CD4-positive, alpha-beta T cell treated with Interleukin-12 subunit alpha and Interleukin-12 subunit beta, for 1 hour (primary cell): ENCODE data around the gene DRD2.

ENCODE experiments used
- DNase-seq: peaks from one replicate; pipeline ENCODE4 v3.0.0-alpha.2; 2020

Gene DRD2

DNA sequence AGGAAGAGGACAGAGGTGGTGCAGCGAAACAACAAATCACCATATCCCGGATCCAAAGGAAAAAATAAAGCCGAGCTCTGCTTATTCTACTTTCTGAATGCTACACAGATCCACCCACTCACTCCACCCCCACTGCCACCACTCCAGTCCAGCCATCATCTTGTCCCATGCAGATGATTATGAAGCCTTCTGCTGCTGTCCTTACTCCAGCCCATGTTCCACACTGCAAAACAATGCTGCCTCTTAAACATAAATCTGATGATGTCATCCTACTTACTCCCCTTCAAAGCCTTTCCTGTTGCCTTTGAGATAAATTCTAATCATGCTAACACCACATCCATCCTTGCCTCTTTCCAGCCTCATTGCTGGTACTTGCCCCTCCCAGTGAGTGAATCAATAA, 6.5 kb upstream of the DRD2 start:
- no peak for DNase-seq

DNA sequence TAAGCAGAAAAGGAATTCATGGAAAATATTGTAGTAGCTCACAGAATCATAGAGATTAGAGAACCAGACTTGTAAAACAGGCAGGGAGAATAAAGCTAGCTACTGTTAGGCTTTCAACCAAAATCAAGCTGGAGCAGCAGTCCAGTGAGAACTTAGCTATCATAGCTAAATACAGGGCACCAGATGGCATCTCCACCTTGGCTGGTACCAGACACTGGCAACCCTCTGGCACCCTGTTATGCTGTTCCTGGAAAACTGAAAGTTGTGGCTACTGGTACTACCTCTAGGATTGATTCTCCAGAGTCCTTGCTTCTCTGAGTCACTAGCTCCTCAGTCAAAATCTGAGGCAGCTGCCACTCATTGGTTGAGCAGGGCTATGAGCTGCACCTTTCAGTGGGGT, 6.0 kb upstream of the DRD2 start:
- no peak for DNase-seq

- DNase-seq, result no peak
Measured at GRCh38 chr11:113477321-113477720, 2.1 kb upstream of the DRD2 start.

GRCh38 chr11:113476553-113476952, 1.4 kb upstream of the DRD2 start:
- no peak for DNase-seq

DNA sequence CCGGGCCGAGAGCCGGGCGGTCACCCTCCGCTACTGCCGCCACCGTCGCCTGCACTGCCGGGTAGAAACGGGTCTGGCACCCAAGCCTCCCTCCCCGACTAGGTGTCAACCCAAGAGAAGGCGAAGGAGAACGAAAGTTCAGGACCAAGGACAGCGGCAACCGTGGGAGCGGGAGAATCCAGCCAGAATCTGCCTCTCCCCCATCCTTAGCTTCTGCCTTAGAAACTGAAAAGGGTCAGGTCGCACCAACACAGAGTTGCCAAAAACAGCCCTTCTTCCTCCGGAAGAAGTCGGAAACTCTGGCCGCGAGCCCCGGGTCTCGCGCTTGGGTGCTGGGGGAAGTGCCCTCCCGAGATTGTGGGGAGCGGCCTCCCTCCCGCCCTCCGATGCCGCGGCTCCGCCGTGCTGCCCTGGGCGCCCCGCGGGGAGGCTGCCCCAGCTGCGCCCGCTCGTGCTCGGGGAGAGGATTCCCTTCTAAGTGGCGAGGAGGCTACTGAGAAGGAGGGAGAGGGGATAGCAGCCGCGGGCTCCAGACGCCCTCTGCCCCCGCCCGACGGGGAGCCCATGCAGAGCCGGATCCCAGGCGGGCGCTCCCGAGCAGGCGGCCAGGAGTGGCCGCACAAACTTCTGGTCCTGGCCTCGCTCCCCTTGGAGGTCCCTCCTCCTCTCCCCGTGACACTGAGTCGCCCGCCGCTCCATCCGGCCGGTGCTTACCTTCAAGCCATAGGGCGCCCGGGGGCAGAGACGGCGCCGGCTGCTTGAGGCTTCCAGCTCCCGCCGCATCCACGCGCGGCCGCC, 637 bp downstream of the DRD2 start:
- peak; percentile 13 for DNase-seq

- DNase-seq, result no peak
Measured at GRCh38 chr11:113473983-113474361, 1.2 kb downstream of the DRD2 start.

- DNase-seq, result no peak
Measured at GRCh38 chr11:113472471-113472870, 2.7 kb downstream of the DRD2 start.

GRCh38 chr11:113470233-113470632, 5.0 kb downstream of the DRD2 start:
- no peak for DNase-seq

- no peak for DNase-seq
Measured at GRCh38 chr11:113468726-113469345, 6.4 kb downstream of the DRD2 start.

DNA sequence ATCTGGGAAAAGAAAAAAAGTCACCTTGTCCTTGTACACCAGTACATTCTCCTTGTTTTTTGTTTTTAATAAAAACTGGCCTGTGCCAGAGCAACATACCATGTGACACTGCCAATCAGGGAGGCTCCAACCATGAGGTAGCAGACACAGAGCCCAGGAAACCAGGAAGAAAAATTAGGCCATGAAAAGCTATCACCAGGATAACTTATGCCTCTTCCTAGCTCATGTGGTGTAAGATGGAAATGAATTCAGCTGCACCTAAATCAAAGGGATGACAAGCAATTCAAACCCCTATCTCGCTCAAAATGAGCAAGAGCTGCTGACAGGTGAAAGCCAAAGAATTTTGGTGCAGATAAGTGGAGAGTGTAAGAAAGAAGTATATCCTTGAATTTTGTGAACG, 7.7 kb downstream of the DRD2 start:
- no peak for DNase-seq

DNA sequence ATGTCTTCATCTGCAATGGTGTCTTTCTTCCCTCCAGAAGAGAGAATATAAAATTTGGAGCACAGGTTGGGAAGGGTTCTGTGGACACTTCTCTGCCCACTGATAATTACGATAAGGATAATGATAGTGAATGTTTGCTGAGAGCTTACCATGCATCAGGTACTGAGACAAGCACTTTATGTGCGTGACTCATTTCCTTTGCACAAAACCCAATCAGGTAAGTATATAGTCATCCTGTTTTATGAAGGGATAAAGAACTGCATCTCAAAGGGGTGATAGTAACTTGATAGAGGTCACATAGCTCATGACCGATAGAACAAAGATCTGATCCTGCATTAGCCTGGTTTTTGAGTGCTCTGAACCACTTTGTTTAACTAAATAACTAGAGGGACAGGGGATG, 9.4 kb downstream of the DRD2 start:
- DNase-seq, result no peak

GRCh38 chr11:113464416-113464815, 10.8 kb downstream of the DRD2 start:
- no peak for DNase-seq

DNA sequence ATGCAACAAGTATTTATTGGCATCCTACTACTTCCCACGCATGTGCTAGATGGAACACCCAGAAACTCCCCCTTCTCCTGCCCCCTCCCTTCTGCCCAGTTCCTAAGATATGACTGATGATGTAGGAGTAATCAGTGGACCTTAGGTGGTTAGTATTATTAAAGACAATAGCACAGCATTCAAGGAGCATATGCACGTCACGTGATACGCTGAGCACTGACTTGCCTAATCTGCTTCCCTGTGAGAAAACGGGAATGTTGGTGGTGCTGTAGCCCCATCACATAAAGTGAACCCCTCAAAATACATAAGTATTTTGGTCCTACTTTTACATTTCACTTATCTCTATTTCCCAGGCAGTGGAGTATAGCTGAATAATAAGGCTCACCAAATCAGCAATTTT, 12.4 kb downstream of the DRD2 start:
- DNase-seq, result no peak

DNA sequence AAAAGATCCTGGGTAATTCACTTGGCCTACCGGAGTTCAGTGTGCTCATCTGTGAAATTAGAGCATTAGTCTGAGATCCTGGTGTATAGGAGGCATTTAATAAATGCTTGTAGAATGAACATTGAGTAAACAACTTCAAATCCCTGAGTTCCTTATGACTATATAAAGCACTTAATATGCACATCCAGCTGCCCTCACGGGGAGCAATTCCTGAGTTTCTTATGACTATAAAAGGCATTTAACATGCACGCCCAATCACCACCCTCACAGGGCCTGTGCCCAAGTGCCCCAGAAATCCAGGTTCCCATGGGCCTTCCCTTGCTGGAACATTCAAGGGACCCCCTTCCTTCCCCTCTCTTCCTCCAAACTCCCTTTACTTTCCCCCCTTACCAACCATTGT, 13.6 kb downstream of the DRD2 start:
- DNase-seq, result no peak

- DNase-seq, result no peak
Measured at GRCh38 chr11:113460469-113460868, 14.7 kb downstream of the DRD2 start.

GRCh38 chr11:113458189-113458588, 17.0 kb downstream of the DRD2 start:
- no peak for DNase-seq

DNA sequence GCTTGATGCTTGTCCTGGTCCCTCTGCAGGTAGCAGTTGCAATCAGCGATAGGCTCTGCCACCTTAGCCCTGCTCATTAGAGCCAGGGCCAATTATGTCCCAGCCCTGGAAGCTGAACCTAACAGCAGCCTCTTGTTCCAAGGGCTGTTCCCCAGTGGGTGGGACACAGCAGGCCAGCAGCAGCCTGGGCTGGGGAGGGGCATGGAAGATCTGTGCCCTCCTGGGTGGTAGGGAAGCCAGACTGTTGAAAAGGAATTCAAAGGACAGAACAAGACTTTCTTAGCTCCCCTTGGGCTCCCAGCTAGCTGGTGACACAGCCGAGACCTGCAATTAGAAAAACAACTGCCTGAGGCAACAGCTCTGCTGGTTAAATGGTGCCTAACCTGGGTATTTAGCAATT, 17.4 kb downstream of the DRD2 start:
- no peak for DNase-seq

DNA sequence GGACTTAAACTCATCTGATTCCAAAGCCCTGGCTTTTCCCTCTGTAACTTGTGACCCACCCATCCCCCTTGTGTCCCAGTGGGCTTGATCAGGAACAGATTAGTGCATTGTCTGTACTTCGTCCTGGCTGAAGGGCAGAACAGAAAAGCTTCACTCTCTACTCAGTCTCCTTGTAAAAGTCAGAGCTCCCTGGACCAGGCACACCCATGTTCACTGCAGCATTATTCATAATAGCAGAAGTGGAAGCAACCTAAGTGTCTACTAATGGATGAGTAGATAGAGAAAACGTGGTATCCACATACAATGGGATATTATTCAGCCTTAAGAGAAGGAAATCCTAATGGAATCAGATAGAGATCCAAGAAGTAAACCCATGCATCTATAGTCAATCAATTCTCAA, 20.7 kb downstream of the DRD2 start:
- DNase-seq, result no peak

DNA sequence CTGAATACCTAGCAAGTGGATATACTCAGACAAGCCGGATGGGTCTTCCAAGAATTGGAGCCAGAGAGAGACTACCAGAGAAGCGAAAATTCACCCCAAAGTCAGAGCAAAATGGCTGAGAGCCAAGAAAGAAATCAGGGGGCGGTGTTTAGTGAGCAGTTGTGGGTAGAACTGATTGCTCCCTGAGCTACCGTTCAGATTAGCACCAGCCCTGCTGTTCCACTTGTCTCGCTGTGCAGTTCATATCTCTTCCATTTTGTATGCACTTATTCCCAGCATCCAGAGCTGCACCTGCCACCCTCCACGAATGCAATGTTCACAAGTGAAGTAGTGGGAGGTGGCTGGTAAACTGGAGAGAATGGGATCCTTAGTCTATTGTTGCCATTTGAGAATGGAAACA, 25.5 kb downstream of the DRD2 start:
- no peak for DNase-seq

DNA sequence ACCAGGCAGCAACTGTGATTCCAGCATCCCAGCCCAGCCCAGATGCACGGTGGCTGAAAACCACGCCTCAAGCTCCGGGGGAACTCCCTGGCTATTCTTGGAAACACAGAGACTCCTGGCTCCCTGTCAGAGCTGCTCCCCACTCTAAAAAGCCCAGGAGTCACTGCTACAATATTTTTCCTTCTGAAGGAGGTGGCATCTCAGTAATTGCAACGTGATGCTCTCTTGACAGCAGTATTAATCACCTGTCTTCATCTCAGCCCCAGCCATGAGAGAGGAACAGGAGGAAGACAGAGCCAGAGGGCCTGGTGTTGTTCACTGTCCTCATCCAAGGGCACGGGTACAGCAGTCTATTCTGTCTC, 26.9 kb downstream of the DRD2 start:
- DNase-seq, result no peak

GRCh38 chr11:113447621-113448315, 27.4 kb downstream of the DRD2 start:
- no peak for DNase-seq

DNA sequence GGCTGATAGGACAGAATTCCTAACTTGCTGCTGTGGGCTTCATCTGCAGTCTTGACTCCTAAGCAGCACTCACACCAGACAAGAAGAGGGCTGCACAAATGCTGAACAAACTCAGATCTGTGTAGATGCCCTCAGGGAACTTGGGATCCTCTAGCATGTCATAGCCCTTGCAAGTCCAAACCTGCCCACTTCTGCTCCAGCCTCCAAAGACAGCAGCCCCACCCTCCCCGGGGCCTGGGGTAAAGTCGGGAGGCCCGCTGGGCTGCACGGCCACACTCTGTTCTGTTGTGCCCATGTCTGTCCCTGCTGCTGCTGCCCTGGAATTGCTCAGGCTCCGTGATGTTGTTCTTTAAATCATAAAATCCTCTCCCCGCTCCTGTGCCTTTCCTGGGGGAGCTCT, 28.3 kb downstream of the DRD2 start:
- DNase-seq, result no peak

- DNase-seq, result no peak
Measured at GRCh38 chr11:113446112-113446511, 29.1 kb downstream of the DRD2 start.

DNA sequence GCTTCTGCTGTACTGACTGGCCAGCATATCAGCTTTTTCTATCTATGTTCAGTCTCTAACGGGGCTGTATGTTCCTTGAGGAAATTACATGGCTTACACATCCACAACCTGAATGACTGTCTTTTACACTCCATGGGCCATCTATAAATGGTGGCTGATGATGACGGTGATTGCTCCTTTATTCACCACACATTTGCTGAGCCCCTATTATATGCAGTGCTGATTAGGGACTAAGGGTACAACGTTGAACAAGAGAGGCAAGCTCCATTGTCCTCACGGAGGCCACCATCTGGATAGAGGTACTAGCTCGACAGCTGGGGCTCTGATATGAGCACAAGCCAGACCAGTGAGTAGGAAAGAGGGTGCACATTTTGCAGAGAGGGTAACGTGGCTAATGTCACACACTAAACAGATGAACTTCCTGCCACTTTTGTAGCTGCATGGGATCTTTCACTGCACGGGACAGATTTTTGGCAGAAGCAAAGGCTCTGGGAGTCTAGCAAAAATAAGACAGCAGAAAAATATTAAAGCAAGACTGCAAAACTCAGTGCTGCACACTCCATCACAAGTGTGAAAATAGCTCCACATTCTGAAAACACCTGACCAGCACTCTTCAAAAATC, 30.6 kb downstream of the DRD2 start:
- no peak for DNase-seq
